T-cell (primary cell): ENCODE measurements around the gene CCRL2. TPM values are rescaled to one million over a fixed set of nuclear protein-coding genes. Genes with fewer than 3 reads are reported as not detected.
A peak's percentile ranks its signal among the peaks of the same experiment; 100 is the strongest.

Experiments
- ATAC-seq, 4 experiments: fragments of 200-7000 bp in 3 of 4; fragments of 150-1000 bp in 1 of 4; cut with Tn5 transposase; replicated peaks in 1 of 4; 1 replicate in 3 of 4; 2 replicates in 1 of 4; pipeline ENCODE4 v1.10.0; 2021; ENCODE audit warnings: moderate library complexity in 3 of 4, mild to moderate bottlenecking in 2 of 4, moderate number of reproducible peaks in 1 of 4
- CTCF ChIA-PET, 2 donors: fragments of 300-600 bp; sonication (Branson Sonifier 250); formaldehyde crosslinking; loops; one replicate each; lab custom pipeline; 2022; ENCODE audit warnings: antibody characterized with exemption in 2 of 2; lab: Charles Lee
- POLR2A ChIA-PET, 2 donors: fragments of 300-600 bp; sonication (Branson Sonifier 250); formaldehyde crosslinking; loops; one replicate each; lab custom pipeline; 2022; ENCODE audit warnings: antibody characterized with exemption in 2 of 2; lab: Charles Lee
- DNase-seq, 35 experiments: peaks; one replicate each; pipeline versions ENCODE4 v3.0.0 to v3.0.0-alpha.2; 2013 to 2023
- H3K27ac ChIP-seq: one replicate; pipeline ENCODE4 v1.5.1; 2013; ENCODE audit warnings: low read length
- H3K27me3 ChIP-seq, 2 experiments: replicated peaks in 1 of 2; 1 replicate in 1 of 2; 2 replicates in 1 of 2; pipeline versions ENCODE4 v1.6.1 to v1.7.0; 2013; ENCODE audit warnings: low read length in 1 of 2, mixed read lengths in 1 of 2; ENCODE audit not compliant: control insufficient read depth in 2 of 2, insufficient read depth in 2 of 2; ENCODE audit errors: extremely low read depth in 1 of 2
- H3K36me3 ChIP-seq, 2 donors: 1 replicate in 1 of 2; 2 replicates in 1 of 2; pipeline versions ENCODE4 v1.6.1 to v1.7.0; 2013; ENCODE audit warnings: low read length in 1 of 2; ENCODE audit not compliant: control insufficient read depth in 2 of 2, insufficient read depth in 1 of 2; ENCODE audit errors: extremely low read depth in 1 of 2
- H3K4me1 ChIP-seq, 2 experiments: 1 replicate in 1 of 2; 2 replicates in 1 of 2; pipeline versions ENCODE4 v1.6.1 to v1.7.0; 2013; ENCODE audit warnings: low read length in 2 of 2, mixed read lengths in 1 of 2; ENCODE audit not compliant: insufficient read depth in 2 of 2, control insufficient read depth in 1 of 2; ENCODE audit errors: extremely low read depth in 1 of 2
- H3K4me3 ChIP-seq, 2 donors: 1 replicate in 1 of 2; 2 replicates in 1 of 2; pipeline versions ENCODE4 v1.5.1 to v1.7.0; 2013; ENCODE audit warnings: mild to moderate bottlenecking in 2 of 2, low read length in 1 of 2, moderate library complexity in 1 of 2; ENCODE audit not compliant: control insufficient read depth in 1 of 2; ENCODE audit errors: extremely low read depth in 1 of 2
- H3K9me3 ChIP-seq: 2 replicates; pipeline ENCODE4 v1.7.0; 2013
- H3K27ac Mint-ChIP-seq, 2 donors: one replicate each; pipeline ENCODE4 v1.8.0; 2020 to 2021; ENCODE audit warnings: mild to moderate bottlenecking in 2 of 2, mixed read lengths in 2 of 2
- H3K27me3 Mint-ChIP-seq, 2 donors: one replicate each; pipeline ENCODE4 v1.8.0; 2021 to 2022; ENCODE audit warnings: mixed read lengths in 2 of 2
- H3K36me3 Mint-ChIP-seq: one replicate; pipeline ENCODE4 v1.8.0; 2021; ENCODE audit warnings: mixed read lengths
- H3K4me1 Mint-ChIP-seq, 3 donors: one replicate each; pipeline ENCODE4 v1.8.0; 2020 to 2022; ENCODE audit warnings: mixed read lengths in 3 of 3, mild to moderate bottlenecking in 1 of 3
- H3K4me3 Mint-ChIP-seq, 3 donors: one replicate each; pipeline ENCODE4 v1.8.0; 2020 to 2022; ENCODE audit warnings: mild to moderate bottlenecking in 3 of 3, mixed read lengths in 3 of 3, moderate library complexity in 3 of 3
- H3K9me3 Mint-ChIP-seq, 3 donors: one replicate each; pipeline ENCODE4 v1.8.0; 2020 to 2022; ENCODE audit warnings: mixed read lengths in 3 of 3
- WGBS: methylation state at CpG from one replicate; pipeline ENCODE4 v1.1.5; 2013; ENCODE audit warnings: missing lambda C conversion rate; ENCODE audit not compliant: insufficient coverage; 5-methylcytosine and 5-hydroxymethylcytosine counted together
- total RNA-seq, 35 experiments: library from RNA in 6 of 35; stranded (reverse) in 6 of 35; fragments of 120-200 nt in 1 of 35; gene quantifications; one replicate each; pipeline versions ENCODE4 v1.2.1 to v1.2.4 and lab custom pipeline; 2013 to 2026

Gene CCRL2
- total RNA-seq, 5 donors from 2014 or later (not counting 1 experiment from before 2014, with no cell fraction given), result 1.1 to 2.5 (median 1.6) TPM

DNA sequence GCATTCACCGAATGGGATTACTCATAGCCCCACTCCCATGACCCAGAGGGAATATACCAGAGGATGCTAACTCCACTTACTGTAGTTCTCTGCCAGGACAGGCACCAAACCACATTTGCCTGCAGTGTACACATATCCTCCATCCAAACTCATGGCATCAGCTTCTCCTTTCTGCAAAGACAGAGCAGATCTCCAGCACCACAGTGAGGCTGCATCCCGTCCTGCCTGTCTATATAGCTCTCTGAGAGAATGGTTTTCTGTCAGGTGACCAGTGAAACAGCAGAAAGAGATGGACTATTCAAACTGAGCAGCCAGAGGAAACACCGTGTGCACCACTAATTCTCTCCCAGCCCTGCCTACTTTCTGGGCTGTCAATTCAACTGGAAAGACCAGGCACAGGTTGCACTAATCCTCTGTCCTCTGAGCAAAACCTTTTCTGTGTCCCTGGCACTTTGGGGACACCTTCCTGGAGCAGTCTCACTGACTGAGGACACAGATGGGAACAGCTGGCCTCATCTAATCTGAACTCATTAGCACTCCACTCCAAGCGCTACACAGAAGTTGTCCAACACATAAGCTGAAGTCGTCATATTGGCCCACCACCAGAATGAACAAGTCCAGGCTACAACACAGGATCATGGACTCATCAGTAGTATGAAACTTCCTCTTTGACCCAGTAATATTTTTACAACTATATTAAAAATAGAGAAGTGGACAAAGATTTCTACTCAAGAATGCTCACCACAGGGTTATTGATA lies 40.3 kb downstream of the CCRL2 start:
- POLR2A ChIA-PET, result interaction anchor here in 1 of 2 donors (0.6 kb wide), 1 partner anchor 623 kb away, joined by 3 read pairs; no protein-coding TSS in a partner anchor
- no peak overlapping the region for H3K4me3 ChIP-seq
- no peaks in the 10 kb centered on the region for H3K9me3 ChIP-seq
- WGBS, result 78% methylated on average over 3 of the region's 5 CpGs
- CTCF ChIA-PET, result no interaction called here
- H3K9me3 Mint-ChIP-seq, result no peaks in the 10 kb centered on the region
- H3K27me3 ChIP-seq, result peaks cover 0 to 23% of the 10 kb centered on the region in 2 experiments
- no peak overlapping the region for H3K27ac Mint-ChIP-seq
- H3K4me1 Mint-ChIP-seq, result peaks cover 0 to 2% (median 0%) of the 10 kb centered on the region in 3 donors
- H3K27ac ChIP-seq, result no peak overlapping the region
- no peak overlapping the region for H3K4me3 Mint-ChIP-seq
- H3K4me1 ChIP-seq, result peaks cover 0 to 1% of the 10 kb centered on the region in 2 experiments
- peaks cover 6 to 22% of the 10 kb centered on the region in 2 donors for H3K27me3 Mint-ChIP-seq
- DNase-seq (no peak), ATAC-seq (no peak)
- no peaks in the 10 kb centered on the region for H3K36me3 Mint-ChIP-seq
- H3K36me3 ChIP-seq, result no peaks in the 10 kb centered on the region

DNA sequence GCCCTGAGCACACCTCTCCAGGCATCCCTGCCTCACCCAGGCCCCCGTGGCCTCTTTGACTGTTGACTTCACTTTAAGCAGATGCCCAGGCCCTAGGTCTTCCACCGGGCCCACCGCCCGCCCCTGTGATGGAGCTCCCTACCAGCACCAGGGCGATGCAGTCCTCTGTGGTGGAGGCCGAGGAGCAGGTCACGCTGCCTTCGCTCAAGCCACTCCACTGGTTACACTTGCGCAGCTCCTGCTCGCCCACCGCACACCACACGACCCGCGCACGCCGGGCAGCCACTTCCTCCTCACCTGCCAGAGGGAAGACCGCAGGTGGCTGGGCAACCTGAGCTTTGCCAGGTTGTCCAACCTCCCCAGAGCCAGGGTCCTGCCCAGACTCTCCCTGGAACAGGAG lies 41.7 kb downstream of the CCRL2 start:
- POLR2A ChIA-PET, result no interaction called here
- Mint-ChIP-seq H3K4me1 (peaks cover 0 to 2% (median 2%) of the 10 kb centered on the region in 3 donors), H3K27ac (no peak overlapping the region), H3K36me3 (no peaks in the 10 kb centered on the region), H3K4me3 (no peak overlapping the region), H3K9me3 (no peaks in the 10 kb centered on the region), H3K27me3 (peaks cover 9 to 25% of the 10 kb centered on the region in 2 donors)
- no peaks in the 10 kb centered on the region for H3K9me3 ChIP-seq
- H3K36me3 ChIP-seq, result no peaks in the 10 kb centered on the region
- H3K4me3 ChIP-seq, result no peak overlapping the region
- peaks cover 0 to 23% of the 10 kb centered on the region in 2 experiments for H3K27me3 ChIP-seq
- ATAC-seq (no peak), DNase-seq (no peak)
- CTCF ChIA-PET, result interaction anchor here (0.5 to 0.7 kb wide), 3 partner anchors 147 to 723 kb away, joined by 3 to 4 read pairs (median 3); no protein-coding TSS in a partner anchor
- WGBS, result 89% methylated on average over 16 of the region's 17 CpGs
- H3K4me1 ChIP-seq, result no peaks in the 10 kb centered on the region
- no peak overlapping the region for H3K27ac ChIP-seq

DNA sequence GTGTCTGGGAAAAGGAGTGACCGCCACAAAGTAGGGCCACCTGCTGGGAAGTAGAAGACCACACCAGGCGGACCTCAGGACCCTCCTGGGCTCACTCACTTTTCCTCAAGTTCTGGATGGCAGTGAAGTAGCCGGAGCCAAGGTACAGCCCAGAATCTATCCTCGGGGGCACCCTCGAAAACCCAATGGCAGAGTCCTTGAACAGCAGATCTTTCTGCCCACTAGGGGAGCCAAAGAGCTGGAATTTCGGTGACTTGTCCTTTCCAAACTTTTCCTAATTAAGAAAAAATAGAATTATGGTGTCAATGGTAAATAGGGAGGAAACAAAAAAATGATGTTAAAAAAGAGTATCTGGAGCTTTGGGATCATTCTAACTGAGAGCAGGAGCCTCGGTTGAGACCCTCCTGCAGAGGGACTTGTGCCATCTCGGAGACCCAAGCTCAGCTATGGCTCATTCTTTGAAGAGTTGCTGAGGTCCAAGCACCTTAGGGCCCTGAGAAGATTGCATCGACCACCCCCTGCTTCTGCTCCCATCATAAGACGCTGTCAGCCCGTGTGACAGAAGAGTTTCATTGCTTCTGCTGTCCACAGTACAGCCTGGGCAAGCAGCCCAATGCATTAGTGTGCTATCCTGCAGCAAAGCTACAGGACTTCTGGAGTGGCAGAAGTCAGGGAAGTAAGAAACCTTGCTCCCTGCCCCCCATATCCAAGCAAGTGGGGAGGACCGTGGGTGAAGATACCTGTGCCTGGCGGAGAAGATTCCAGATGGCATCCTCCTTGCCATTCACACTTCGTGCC lies 42.9 kb downstream of the CCRL2 start:
- H3K36me3 ChIP-seq, result no peaks in the 10 kb centered on the region
- H3K4me1 ChIP-seq, result no peaks in the 10 kb centered on the region
- Mint-ChIP-seq H3K9me3 (no peaks in the 10 kb centered on the region), H3K27ac (no peak overlapping the region), H3K27me3 (peaks cover 13 to 25% of the 10 kb centered on the region in 2 donors), H3K4me3 (no peak overlapping the region), H3K4me1 (peaks cover 0 to 4% (median 3%) of the 10 kb centered on the region in 3 donors), H3K36me3 (no peaks in the 10 kb centered on the region)
- H3K4me3 ChIP-seq, result no peak overlapping the region
- no peak for ATAC-seq
- H3K27ac ChIP-seq, result no peak overlapping the region
- WGBS, result 84% methylated on average over 10 of the region's 14 CpGs
- ChIA-PET CTCF (no interaction called here), POLR2A (no interaction called here)
- peaks cover 0 to 27% of the 10 kb centered on the region in 2 experiments for H3K27me3 ChIP-seq
- H3K9me3 ChIP-seq, result no peaks in the 10 kb centered on the region
- DNase-seq, result peak in 1 of 35 experiments; percentile 20

DNA sequence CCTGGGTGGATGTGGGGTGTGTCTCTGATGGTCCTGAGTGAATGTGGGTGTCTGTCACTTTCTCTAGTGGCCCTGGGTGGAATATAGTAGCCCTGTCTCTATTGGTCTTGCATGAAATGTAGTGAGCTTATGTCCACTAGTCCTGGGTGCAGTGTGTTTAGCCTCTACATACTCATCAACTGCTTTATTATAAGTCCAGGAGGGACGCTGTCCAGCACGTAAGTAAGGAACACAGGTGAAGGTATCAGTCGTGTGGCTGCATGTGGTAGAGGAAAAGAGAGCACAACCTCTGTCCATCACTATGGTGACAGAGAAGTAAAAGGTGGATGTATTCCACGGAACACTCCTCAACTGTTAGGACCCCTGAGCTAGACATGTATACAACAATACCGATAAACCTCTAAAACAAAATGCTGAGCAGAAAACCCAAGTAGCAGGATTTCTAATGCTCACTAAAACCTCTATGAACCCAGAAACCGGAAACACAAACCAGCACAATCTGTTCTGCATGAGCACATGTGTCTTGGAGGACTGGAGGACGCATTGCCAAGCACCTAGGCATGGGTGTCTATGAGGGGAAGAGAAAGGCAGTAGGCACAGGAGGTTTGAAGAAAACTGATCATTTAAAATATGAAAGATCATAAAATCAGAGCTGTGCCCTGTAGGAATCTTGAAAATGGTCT lies 46.6 kb downstream of the CCRL2 start:
- ATAC-seq (no peak), DNase-seq (no peak)
- peaks cover 13 to 22% of the 10 kb centered on the region in 2 donors for H3K27me3 Mint-ChIP-seq
- H3K4me3 Mint-ChIP-seq, result no peak overlapping the region
- CTCF ChIA-PET, result no interaction called here
- no peaks in the 10 kb centered on the region for H3K9me3 Mint-ChIP-seq
- Histone ChIP-seq H3K4me3 (no peak overlapping the region), H3K9me3 (no peaks in the 10 kb centered on the region), H3K27ac (no peak overlapping the region), H3K4me1 (no peaks in the 10 kb centered on the region), H3K27me3 (peaks cover 0 to 31% of the 10 kb centered on the region in 2 experiments), H3K36me3 (no peaks in the 10 kb centered on the region)
- peaks cover 0 to 4% (median 3%) of the 10 kb centered on the region in 3 donors for H3K4me1 Mint-ChIP-seq
- POLR2A ChIA-PET, result no interaction called here
- H3K27ac Mint-ChIP-seq, result no peak overlapping the region
- whole genome bisulfite sequencing, result no CpG with 5 or more reads among the region's 7 CpGs
- H3K36me3 Mint-ChIP-seq, result no peaks in the 10 kb centered on the region

DNA sequence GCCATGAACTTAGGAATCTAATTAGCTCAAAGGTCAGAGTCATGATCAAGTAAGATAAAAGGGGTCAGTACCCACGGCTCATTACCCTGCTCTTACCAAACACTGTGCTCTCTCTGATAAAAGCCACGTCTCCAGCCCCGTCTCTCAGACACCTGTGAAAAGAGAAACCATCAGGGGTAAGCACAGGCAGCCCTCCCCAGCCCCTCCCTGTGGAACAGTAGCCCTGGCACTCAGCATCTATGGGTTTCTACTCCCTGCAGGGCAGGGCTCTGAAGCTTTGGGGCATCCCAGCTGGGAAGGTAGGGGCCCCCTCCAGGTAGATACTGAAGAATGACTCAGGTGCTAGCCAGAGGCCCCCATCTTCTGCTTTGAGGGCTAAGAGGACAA lies 47.1 kb downstream of the CCRL2 start:
- CTCF ChIA-PET, result no interaction called here
- POLR2A ChIA-PET, result no interaction called here
- H3K9me3 Mint-ChIP-seq, result no peaks in the 10 kb centered on the region
- no peak overlapping the region for H3K4me3 Mint-ChIP-seq
- 67% methylated on average over 1 of the region's 3 CpGs for WGBS
- H3K27ac Mint-ChIP-seq, result no peak overlapping the region
- no peak for ATAC-seq
- Histone ChIP-seq H3K4me1 (no peaks in the 10 kb centered on the region), H3K4me3 (no peak overlapping the region), H3K27me3 (peaks cover 0 to 27% of the 10 kb centered on the region in 2 experiments), H3K27ac (no peak overlapping the region), H3K9me3 (no peaks in the 10 kb centered on the region), H3K36me3 (no peaks in the 10 kb centered on the region)
- no peak for DNase-seq
- peaks cover 13 to 18% of the 10 kb centered on the region in 2 donors for H3K27me3 Mint-ChIP-seq
- peaks cover 0 to 4% (median 3%) of the 10 kb centered on the region in 3 donors for H3K4me1 Mint-ChIP-seq
- H3K36me3 Mint-ChIP-seq, result no peaks in the 10 kb centered on the region

DNA sequence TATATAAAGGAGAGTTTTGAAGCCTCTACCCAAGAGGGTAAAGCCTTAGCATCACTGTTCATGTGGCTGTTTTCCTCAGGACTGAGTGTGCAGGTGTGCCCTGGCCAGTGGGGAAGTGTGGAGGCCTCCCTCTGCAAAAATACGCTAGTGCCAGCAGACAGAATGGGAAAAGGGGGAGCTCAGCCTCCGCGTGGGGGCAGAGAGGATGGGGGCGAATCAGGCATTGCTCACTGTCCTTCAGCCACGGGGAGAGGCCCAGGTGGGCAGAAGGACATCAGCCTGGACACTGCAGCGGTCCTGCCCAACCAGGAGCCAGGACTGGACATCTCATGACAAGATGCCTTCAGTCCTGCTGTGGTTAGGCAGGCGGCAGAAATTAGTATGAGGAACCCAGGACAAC lies 47.5 kb downstream of the CCRL2 start:
- 79% methylated on average over 7 of the region's 7 CpGs for WGBS
- peaks cover 0 to 25% of the 10 kb centered on the region in 2 experiments for H3K27me3 ChIP-seq
- ATAC-seq (no peak), DNase-seq (no peak)
- no peaks in the 10 kb centered on the region for H3K36me3 ChIP-seq
- Mint-ChIP-seq H3K9me3 (no peaks in the 10 kb centered on the region), H3K27me3 (peaks cover 18 to 20% of the 10 kb centered on the region in 2 donors), H3K36me3 (no peaks in the 10 kb centered on the region), H3K4me3 (no peak overlapping the region), H3K27ac (no peak overlapping the region), H3K4me1 (peaks cover 0 to 4% (median 3%) of the 10 kb centered on the region in 3 donors)
- no peaks in the 10 kb centered on the region for H3K9me3 ChIP-seq
- no peak overlapping the region for H3K27ac ChIP-seq
- no peak overlapping the region for H3K4me3 ChIP-seq
- H3K4me1 ChIP-seq, result no peaks in the 10 kb centered on the region
- ChIA-PET CTCF (no interaction called here), POLR2A (interaction anchor here in 1 of 2 donors (0.6 kb wide), 1 partner anchor 1322 kb away, joined by 5 read pairs; no protein-coding TSS in a partner anchor)
